ENCODE data around the gene UBE2I.
"Not testable (repeated sequence)": the region's sequence is repeated elsewhere in the genome, so short reads cannot be mapped to it uniquely, and the experiment has no call there.

UBE2I gene

DNA sequence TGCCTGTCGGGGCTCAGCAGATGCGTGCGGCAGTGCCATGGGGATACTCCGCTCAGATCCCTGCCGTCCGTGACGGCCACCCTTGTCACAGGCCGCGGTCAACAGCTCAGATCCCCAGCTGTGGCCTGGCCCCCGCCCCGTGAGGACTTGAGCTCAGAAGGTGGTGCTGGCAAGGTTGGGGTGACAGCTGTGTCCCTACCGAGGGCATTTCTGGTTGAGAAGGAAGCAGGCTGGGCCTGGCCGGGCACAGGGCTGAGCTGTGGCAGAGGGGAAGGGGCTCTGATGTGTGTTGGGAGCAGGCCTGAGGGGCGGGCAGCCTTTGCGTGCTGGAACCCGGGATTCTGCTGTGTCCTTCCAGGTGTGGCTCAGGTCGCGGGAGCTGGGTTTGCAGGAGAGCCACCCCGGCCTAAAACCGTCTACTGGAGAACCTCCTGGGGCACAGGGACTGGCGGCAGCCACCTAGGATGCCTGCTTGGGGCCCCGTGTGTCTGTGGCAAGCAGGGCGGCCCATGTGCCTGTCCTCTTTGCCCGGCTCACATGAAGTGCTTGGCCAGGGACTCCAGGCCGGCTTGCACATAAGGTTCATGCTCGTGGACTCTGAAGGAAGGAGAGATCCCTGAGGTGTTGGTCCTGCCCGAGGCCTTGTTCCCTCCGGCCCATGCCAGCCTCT is 5.1 kb downstream of the UBE2I start:
- no peak for DNase-seq

DNA sequence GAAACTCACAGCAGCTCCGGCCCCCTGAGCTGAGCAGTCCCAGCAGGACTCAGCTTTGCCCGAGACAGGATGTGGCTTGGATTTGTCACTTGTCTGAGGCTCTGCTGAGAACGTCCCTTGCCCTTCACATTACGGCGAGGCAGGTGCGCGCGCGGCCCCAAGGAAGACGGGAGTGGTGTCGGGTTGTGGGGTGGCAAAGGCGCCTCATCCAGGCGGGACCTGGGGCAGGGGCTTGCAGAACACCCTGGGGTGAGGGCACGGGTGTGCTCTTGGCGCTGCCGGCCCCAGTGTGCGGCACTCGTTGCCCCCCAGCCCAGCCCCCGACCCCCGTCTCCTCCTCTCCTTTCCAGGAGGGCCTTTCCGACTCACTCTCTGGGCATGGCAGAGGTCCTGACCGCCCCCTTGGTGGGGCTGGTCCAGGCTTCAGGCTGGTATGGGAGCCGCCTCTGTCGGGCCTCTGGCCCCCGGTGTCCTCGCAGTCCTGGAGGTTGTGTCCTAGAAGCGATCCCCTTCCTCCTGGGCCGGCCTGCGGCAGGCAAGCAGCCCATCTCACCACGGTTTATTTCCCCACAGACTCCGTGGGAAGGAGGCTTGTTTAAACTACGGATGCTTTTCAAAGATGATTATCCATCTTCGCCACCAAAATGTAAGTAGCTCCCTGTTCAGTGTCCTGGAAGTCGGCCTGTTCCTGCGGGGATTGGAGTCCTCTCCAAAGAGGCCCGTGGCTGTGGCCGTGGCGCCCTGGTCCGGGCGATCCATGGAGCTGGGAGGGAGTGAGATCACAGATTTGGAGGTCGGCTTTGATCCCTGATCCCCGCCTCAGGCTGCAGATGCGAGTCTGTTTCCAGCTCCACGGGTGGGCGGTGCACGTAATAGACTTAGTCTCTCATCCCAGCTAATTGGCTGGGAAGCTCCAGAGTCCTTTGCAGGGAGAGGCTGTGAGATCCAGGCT is 5.9 kb downstream of the UBE2I start:
- no peak for DNase-seq

DNA sequence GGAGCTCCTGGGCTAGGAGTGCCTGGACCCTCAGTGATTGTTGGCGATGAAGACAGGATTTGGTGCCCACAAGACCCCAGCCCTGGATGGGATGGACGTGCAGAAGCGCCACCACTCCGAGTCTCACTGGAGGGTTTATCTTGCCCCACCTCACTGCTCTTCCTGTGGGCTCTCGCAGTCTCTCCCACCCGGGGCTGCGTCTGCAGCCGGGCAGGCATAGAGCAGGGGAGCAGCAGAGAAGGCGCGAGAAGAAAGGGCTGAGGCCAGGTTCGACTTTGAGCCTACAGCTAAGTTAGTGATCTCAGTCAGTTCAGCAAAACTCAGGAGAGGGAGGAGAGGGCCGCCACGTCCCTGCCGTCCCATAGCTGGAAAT is 6.6 kb downstream of the UBE2I start:
- DNase-seq: no peak

DNA sequence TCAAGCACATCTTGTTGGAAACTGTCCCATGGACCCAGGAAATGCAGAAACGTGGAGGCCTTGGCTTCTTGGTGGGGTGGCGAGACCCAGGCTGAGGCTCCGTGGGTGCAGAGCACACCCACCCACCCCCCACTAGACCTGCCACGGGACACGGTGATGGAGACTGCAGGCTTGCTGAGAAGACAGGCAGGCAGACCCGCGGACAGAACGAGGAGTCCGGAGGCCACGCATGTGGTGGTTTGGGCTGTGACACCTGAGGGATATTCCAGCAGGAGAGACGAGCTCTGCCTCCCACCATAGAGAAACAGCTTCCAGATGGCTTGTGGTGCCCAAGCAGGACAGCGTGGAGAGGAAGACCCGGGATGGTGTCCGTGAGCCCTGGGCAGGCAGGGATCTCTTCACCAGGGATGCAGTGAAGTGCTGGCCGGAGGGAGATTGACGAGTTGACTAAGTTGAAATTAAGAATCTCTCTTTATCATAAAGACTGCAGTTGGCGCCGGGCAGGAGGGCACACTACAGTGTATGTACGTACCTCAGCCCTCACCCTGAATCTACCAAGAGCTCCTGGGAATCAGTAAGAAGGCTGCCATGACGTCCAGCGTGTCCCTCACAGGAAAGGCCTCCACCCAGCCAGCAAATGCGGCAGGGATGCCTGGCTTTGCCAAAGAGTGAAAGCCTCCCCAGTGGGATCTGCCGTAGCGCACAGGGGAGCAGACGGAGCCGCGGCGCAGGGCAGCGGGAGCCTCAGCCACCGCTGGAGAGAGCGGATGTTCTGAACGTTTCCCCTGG is 8.2 kb downstream of the UBE2I start:
- DNase-seq: no peak

DNA sequence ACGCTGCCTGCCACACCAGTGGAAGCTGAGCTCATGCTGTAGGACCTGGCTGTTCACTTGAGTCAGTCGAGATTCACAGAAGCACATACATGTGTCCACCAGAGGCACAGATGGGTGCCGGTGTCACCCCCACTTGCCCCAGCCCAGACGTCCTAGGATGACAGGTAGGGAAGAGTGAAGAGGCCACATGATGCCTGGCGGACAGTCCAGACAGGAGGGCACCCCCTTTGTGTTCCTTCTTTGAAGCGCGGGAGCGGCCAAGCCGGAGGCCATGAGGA is 8.8 kb downstream of the UBE2I start:
- no peak for DNase-seq

DNA sequence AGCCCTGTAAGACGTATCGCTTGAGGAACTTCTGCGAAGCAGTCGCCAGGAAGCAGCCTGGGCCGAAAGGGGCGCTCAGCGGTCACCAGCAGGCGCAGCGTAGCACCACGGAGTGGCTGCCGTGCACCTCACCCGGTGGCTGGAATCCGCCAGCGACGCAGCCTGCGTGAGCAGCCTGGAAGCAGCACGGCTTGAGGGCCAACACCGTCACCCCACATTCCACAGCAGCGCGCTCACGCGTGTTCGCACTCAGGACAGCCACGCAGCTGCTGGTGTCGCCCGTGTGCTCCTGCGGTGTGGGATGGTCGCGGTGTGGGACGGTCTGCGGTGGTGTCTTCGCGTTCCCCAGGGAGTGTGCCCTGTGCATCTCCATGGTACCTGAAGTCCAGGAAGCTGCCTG is 9.6 kb downstream of the UBE2I start:
- no peak for DNase-seq

DNA sequence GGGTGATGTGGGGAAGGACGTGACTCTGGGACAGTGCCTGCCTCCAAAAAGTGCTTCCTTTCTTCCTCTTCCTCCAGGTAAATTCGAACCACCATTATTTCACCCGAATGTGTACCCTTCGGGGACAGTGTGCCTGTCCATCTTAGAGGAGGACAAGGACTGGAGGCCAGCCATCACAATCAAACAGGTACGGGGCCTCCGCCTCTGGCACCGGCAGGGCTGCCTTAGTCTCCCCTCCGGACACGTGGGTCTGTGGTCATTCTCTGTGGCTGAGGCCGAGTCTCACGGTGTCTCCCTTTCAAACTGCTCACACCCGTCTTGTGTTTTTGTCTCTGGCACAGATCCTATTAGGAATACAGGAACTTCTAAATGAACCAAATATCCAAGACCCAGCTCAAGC is 10.7 kb downstream of the UBE2I start:
- DNase-seq: no peak

DNA sequence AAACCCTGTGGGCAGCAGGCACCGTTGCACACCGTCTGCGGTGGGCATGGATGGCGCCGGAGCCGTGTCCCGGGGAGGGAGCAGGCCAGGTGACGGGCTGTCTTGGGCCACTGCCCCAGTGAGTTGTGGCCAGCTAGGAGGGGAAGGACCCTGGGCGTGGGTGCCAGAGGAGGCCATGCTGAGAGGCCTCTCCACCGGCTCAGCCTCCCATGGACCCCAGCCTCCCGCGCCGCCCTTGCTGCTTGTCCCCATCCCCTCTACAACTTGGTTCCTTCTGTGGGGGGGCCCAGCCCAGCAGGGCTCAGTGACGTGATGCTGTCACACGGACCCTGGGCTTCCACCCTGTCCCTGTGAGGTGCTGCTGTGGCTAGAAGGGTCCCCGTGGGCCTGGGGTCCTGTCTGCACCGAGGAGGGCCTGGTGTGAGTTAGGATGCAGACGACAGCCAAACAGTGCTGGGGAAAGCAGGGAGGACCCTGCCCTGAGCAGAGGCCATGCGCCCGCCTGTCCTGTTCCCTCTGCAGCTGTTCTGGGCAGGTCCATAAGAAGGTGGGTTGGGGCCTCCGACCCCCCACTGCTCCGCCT is 11.3 kb downstream of the UBE2I start:
- no peak for DNase-seq

DNA sequence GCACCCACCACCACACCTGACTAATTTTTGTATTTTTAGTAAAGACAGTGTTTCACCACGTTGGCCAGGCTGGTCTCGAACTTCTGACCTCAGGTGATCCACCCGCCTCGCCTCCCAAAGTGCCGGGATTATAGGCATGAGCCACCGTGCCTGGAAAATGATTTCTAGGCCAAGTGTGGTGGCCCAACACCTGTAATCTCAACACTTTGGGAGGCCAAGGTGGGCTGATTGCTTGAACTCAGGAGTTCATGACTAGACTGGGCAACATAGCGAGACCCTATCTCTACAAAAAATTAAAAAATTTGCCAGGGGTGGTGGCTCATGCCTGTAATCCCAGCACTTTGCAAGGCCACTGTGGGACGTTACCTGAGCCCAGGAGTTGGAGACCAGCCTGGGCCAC is 13.0 kb downstream of the UBE2I start:
- DNase-seq: no peak

DNA sequence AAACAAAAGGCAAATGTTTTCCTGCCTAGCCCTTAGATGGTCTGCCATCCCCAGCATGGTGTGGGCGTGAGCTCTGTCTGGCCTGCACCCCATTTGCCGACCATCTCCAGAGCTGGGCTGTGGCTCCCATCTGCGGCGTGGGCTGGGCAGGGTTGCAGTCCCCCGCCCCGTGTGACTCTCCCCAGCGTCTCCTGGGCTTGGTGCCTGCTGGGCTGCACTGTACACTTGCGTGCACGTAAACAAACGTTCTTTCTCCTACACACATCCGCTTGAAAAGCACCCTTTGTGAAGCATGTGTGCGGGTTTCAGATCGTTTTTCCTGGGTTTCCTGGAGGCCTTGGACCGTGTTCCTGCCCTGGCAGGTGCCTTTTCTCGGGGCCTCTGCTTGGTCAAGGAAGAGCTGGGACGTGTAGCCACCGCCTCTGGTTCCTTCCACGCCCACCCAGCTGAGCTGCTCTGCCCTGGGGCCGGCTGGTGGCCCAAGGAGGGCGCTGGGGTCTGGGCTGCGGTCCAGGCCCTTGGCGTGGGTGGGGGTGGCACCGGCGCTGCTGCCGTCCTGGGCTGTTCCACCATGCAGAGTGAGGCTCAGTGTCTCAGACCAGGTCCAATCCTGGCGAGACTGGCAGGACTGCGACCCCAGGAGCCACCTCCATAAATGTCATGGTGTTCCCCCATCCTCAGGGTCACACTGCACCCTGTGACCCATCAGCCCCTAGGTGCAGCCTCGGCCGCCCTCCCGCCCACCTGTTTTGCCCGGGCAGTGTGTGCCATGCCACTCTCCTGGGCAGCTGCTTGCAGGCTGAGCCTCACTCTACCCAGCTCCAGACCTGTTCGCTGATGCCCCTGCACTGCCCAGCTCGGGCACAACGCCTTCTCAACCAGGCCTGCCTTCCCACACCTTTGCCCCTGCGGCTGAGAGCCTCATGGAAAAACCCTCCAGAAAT is 14.1 kb downstream of the UBE2I start:
- DNase-seq: no peak

DNA sequence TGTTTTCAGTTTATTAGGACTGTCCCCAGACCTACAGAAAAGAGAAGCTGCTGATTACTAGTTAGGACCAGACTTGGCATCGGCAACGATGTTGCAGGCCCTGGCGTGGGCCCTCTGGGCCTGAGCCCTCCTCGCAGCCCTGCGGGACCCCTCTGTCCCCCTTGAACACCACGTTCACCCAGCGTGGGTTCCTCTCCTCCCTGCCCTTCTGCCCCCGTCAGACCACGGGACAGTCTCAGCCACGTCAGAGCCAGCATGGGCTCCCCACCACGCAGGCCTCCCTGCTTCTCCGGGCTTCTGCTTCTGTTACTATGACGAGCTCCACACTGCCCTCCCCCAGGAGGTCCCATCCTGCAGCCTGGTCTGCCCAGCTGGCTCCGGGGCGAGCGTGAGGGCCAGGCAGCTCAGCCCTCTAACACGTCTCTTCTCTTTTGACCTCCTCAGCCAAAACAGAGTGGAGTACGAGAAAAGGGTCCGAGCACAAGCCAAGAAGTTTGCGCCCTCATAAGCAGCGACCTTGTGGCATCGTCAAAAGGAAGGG is 14.9 kb downstream of the UBE2I start:
- DNase-seq: no peak

DNA sequence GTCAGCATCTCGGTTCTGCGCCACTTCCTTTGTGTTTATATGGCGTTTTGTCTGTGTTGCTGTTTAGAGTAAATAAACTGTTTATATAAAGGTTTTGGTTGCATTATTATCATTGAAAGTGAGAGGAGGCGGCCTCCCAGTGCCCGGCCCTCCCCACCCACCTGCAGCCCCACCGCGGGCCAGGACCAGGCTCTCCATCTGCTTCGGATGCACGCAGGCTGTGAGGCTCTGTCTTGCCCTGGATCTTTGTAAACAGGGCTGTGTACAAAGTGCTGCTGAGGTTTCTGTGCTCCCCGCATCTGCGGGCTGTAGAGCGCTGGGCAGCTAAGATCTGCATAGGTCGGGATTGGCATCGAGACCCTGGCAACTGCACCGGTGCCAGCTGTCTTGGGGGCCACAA is 15.8 kb downstream of the UBE2I start:
- no peak for DNase-seq

DNA sequence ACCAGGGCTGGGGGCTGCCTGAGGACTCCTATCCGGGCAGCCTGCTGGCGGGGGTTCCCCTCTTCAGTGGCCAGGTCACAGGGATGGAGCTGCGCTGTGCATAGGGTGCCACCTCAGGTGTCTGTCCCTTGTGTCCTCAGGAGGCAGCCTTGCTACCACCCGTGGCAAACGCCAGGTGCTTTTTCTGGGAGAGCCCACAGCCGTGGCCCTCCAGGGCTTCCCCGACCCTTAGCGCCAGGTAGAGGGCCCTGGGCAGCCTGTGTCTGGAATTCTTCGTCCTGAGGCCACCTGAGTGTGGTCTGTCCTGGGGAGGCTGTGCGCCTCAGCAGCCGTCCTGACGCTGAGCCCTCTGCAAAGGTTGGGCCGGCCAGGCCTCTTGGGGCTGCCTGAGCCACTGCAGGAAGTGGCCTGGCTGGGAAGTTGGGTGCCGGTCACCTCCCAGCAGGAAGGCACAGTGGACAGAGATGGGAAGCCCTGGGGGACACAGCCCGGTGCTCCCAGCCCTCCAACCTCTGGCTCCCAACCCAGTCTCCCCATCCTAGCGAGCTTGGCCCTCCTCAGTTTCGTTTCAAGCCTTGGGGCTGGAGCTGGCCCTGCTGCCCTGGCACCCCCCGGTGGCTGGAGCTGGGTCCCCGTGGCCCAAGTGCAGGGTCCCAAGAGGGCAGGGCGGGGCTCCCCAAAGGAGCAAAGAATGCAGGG is 16.4 kb downstream of the UBE2I start:
- no peak for DNase-seq

DNA sequence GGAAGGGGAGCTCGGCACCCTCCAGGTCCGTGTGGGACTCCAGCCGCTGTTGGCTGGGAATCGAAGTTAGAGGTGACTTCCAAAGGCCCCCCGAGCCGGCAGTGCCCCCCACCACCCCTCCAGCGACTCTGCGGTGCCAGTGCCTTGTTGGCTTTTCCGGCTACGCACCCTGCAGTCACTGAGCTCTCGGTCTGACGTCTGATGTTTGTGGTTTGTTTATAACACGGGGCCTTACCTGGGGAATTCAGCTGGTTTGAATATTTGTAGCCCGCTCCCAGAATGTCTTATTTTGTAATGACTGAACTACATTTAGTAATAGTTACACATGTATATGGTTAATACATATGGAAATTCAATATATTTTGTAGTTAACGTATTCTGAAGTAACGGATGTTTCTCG is 17.0 kb downstream of the UBE2I start:
- no peak for DNase-seq

DNA sequence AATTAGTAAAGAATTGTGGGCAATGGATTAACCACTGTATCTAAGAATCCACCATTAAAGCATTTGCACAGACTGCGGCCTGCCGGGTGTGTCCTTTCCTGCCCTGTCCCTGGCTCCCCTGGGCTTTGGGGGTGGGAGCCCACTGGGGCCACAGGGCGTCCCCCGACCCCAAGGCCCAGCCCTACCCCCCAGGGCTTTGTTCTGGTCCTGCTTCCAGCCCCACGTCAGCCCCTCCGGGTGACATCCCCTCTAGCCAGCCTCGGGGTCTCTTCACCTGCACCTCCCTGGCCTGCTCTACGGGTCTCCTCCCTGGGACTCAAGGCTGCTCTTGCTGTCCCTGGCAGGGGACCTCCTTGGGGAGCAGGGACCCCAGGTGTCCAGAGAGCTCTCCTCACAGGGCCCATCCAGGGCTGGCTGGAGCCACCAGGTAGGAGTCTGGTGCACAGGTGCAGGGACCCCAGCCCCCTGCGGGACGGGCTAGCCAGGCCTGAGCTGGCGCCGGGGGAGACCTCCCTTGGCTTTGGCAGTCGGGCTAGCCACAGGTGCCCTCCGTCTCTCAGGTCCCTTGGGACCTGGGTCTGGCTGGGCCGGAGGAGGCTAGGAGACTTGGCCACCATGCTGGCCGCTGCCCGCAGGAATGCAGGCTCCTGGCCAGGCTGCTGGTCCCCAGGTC is 17.6 kb downstream of the UBE2I start:
- DNase-seq: no peak

DNA sequence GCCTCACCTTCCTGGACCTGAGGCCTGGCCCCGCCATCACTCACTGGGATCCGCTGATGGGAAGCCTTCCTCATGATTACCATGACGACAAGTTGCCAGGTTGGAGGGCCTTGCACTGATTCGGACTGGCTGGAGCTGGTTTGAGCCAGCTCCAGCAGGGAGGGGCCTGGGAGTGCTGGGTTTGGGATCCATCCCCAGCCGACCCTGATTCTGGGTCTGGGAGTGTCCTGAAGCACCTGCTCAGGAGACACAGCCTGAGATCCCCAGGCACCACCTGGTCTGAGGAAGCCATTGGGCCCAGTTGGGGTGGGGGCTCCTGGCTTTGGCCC is 18.1 kb downstream of the UBE2I start:
- DNase-seq: no peak

DNA sequence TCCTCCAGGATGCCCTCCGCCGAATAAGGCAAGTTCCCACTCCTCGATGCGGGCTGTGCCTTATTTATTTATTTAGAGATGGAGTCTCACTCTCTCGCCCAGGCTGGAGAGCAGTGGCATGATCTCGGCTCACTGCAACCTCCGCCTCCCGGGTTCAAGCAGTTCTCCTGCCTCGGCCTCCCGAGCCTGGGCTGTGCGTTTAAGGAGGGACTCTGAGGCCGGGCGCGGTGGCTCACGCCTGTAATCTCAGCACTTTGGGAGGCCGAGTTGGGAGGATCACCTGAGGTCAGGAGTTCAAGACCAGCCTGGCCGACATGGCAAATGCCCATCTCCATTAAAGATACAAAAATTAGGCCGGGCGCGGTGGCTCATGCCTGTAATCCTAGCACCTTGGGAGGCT is 18.7 kb downstream of the UBE2I start:
- not testable (repeated sequence) for DNase-seq

DNA sequence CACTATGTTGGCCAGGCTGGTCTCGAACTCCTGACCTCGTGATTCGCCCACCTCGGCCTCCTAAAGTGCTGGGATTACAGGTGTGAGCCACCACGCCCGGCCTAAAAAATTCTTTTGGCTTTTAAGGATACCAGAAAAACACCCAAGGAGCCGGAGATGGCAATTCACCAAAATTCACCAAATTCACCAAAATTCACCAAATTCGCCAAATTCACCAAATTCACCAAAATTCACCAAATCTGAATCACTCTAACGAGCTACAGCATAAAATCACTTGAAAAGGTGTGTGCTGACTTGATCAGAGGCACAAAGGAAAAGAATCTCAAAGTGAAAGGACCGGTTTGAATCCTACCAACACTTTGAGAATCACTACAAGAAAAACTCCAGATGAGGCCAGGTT is 19.5 kb downstream of the UBE2I start:
- not testable (repeated sequence) for DNase-seq

DNA sequence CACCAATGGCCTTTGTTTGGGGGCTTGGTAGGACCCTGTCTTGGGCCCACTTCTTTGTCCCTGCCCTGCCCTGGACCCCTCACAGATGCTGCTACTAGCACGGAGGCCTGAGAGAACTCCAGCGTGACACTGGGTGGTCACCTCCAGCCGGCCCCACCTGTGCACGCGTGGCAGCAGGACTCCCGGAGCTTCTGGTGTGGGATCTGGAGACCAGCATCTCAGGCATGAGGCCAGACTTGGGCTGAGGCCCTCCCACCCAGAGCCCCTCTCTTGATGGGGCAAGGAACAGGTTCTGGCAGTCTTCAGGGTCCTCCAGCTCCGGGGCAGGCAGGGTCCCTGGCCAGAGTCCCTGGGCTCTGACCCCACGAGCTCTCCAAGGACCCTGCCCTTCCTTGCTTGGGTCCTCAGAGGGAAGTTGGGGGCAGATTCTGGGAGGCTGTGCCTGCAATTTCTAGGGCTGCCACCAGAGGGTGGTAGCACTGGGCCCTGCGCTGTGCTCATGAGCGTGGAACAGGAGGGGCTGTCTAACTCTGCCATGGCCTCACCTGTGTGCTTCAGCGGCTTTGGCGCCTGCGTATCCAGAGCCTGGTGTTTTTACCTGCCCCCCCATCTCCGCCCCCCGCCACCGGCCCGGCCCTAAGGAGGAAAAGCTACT is 21.0 kb downstream of the UBE2I start:
- DNase-seq: no peak

DNA sequence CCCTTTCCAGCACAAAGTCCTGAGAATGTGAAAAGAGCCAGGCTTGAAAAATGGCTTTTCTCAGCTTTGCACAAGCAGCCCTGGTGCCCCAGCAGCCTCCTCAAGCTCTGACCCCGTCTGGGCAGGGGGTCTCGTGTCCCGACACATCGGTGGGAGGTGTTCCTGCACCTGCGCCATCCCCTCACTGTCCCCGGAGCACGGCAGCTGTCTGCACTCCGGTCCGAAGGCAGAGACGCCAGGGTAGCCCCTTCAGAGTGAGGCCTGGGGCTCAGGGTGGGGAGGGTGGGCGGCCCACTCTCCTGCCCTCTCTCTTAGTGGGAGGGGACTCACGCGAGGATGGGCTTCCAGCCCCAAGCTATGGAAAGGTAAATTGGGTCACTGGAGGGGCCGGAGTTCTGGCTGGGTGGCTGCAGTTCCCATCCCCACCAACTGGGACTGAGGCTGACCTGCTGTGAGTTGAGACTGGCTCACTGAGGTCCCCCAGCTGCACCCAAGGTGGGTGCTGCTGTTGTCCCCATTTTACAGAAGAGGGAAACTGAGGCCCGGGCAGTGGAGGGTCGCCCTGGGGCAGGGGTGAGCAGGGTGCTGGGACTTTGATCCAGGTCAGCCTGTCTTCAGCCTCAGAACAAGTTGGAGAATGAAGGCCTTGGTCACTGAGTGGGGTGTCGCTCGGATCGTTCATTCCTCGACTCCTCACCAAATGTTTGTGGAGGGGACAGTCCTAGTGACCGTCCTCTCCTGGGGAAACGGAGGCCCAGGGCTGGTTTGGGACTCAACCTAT is 21.7 kb downstream of the UBE2I start:
- DNase-seq: no peak
